Tibial nerve (tissue), 3 donors: ENCODE results near the gene HAPLN2.

ENCODE experiments used
- POLR2A ChIP-seq, 2 donors: fragments of 450-650 bp; IDR thresholded peaks; one replicate each; pipeline ENCODE4 v1.6.1; 2017; ENCODE audit warnings: antibody characterized with exemption in 2 of 2, mild to moderate bottlenecking in 2 of 2, moderate library complexity in 2 of 2
- TF ChIP-seq, protein P1 (sequence below), 5 experiments: fragments of 200-600 bp in 3 of 5; fragments of 450-650 bp in 2 of 5; sonication (generic) in 3 of 5; IDR thresholded peaks; one replicate each; pipeline ENCODE4 v1.5.1; 2016 to 2019; ENCODE audit warnings: antibody characterized with exemption in 5 of 5, mild to moderate bottlenecking in 3 of 5, moderate library complexity in 2 of 5

GRCh38 chr1:156645666-156646065 is 26.5 kb downstream of the HAPLN2 start:
- TF ChIP-seq, protein P1, sequence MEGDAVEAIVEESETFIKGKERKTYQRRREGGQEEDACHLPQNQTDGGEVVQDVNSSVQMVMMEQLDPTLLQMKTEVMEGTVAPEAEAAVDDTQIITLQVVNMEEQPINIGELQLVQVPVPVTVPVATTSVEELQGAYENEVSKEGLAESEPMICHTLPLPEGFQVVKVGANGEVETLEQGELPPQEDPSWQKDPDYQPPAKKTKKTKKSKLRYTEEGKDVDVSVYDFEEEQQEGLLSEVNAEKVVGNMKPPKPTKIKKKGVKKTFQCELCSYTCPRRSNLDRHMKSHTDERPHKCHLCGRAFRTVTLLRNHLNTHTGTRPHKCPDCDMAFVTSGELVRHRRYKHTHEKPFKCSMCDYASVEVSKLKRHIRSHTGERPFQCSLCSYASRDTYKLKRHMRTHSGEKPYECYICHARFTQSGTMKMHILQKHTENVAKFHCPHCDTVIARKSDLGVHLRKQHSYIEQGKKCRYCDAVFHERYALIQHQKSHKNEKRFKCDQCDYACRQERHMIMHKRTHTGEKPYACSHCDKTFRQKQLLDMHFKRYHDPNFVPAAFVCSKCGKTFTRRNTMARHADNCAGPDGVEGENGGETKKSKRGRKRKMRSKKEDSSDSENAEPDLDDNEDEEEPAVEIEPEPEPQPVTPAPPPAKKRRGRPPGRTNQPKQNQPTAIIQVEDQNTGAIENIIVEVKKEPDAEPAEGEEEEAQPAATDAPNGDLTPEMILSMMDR (IDR thresholded peaks at IDR 0.05): no peak
- no peak for TF ChIP-seq POLR2A (IDR thresholded peaks at IDR 0.05)
